HepG2 (cell line): Measurements from ENCODE around the gene SLC7A10. TPM values are rescaled to one million over a fixed set of nuclear protein-coding genes. Genes with fewer than 3 reads are reported as not detected.

Source experiments
- ATAC-seq: fragments of 200-7000 bp; cut with Tn5 transposase; 3 replicates; pipeline ENCODE4 v1.9.1; 2020; ENCODE audit warnings: mild to moderate bottlenecking, moderate library complexity
- BruUV-seq: library from RNA; stranded (reverse); fragments of 400-500 nt; replicated peaks from 2 replicates; lab custom pipeline; 2021; lab: Mats Ljungman, UMichigan
- CTCF ChIA-PET: fragments of 300-600 bp; formaldehyde crosslinking; extraction: SDS; loops from one replicate; lab custom pipeline; 2021; ENCODE audit warnings: low total read pairs, inconsistent platforms, low intra/inter-chr PET ratio; lab: Yijun Ruan, JAX
- POLR2A ChIA-PET: fragments of 350-600 bp; sonication (Branson Sonifier 250); formaldehyde crosslinking; loops from one replicate; lab custom pipeline; 2020; ENCODE audit warnings: antibody characterized with exemption, inconsistent platforms; lab: Yijun Ruan, JAX
- DNase-seq: peaks from one replicate; pipeline ENCODE4 v3.0.0-alpha.2; 2015; ENCODE audit warnings: low spot score
- FAIRE-seq: peaks from 3 replicates; lab custom pipeline; 2011; peaks lifted over from hg19 to GRCh38; lab: Jason Lieb, UNC
- H2AFZ ChIP-seq: one replicate; pipeline ENCODE4 v1.6.1; 2011; ENCODE audit warnings: low read length, inconsistent platforms
- H3K27ac ChIP-seq: fragments of 300-600 bp; 3 replicates; pipeline ENCODE4 v1.8.0; 2011; ENCODE audit warnings: mixed run types, mild to moderate bottlenecking, mixed read lengths, low read length, inconsistent platforms; ENCODE audit not compliant: insufficient read depth; ENCODE audit errors: extremely low read length
- H3K27me3 ChIP-seq, 2 experiments: fragments of 200-600 bp in 1 of 2; 2 replicates in 1 of 2; 3 replicates in 1 of 2; pipeline versions ENCODE4 v1.6.0 to v1.8.0; 2011; ENCODE audit warnings: low read length in 2 of 2, mild to moderate bottlenecking in 2 of 2, moderate library complexity in 2 of 2, inconsistent platforms in 1 of 2; ENCODE audit not compliant: insufficient read depth in 2 of 2, control insufficient read depth in 1 of 2
- H3K36me3 ChIP-seq, 2 experiments: fragments of 200-600 bp in 1 of 2; replicated peaks in 1 of 2; 2 replicates in 1 of 2; 3 replicates in 1 of 2; pipeline versions ENCODE4 v1.5.1 to v1.8.0; 2011; ENCODE audit warnings: low read length in 2 of 2, inconsistent platforms in 1 of 2; ENCODE audit not compliant: insufficient read depth in 2 of 2, control insufficient read depth in 1 of 2
- H3K4me1 ChIP-seq: 2 replicates; pipeline ENCODE4 v1.5.1; 2012; ENCODE audit warnings: low read length, inconsistent platforms; ENCODE audit not compliant: insufficient read depth
- H3K4me2 ChIP-seq: 2 replicates; pipeline ENCODE4 v1.6.0; 2011; ENCODE audit warnings: low read depth, low read length, inconsistent platforms
- H3K4me3 ChIP-seq, 3 experiments: fragments of 200-600 bp in 1 of 3; sonication (generic), shearing (Covaris generic) in 1 of 3; replicated peaks in 1 of 3; 2 replicates each; pipeline ENCODE4 v1.5.1; 2011 to 2016; ENCODE audit warnings: low read length in 3 of 3, inconsistent platforms in 2 of 3, low read depth in 2 of 3, mild to moderate bottlenecking in 2 of 3, control low read depth in 1 of 3, mixed read lengths in 1 of 3; ENCODE audit not compliant: insufficient read depth in 1 of 3
- H3K79me2 ChIP-seq: one replicate; pipeline ENCODE4 v1.6.1; 2011; ENCODE audit warnings: low read length, inconsistent platforms; ENCODE audit not compliant: insufficient read depth
- H3K9ac ChIP-seq: 2 replicates; pipeline ENCODE4 v1.6.0; 2011; ENCODE audit warnings: mild to moderate bottlenecking, low read depth, low read length, inconsistent platforms; ENCODE audit not compliant: insufficient read depth
- H3K9me3 ChIP-seq: 2 replicates; pipeline ENCODE4 v1.5.1; 2012; ENCODE audit warnings: mild to moderate bottlenecking, low read length
- H4K20me1 ChIP-seq: 2 replicates; pipeline ENCODE4 v1.6.0; 2011; ENCODE audit warnings: inconsistent platforms, mild to moderate bottlenecking, low read length, moderate library complexity; ENCODE audit not compliant: insufficient read depth
- EP300 ChIP-seq, 3 experiments: sonication (generic) in 1 of 3; formaldehyde crosslinking in 1 of 3; IDR thresholded peaks; 2 replicates each; pipeline versions ENCODE4 v1.5.1 to v1.6.1; 2011 to 2020; ENCODE audit warnings: low read depth in 2 of 3, low read length in 2 of 3, borderline replicate concordance in 1 of 3, improper control_type of control experiment in 1 of 3, mild to moderate bottlenecking in 1 of 3, missing genetic modification reagents in 1 of 3, moderate library complexity in 1 of 3
- HES4 ChIP-seq: sonication (generic); formaldehyde crosslinking; IDR thresholded peaks from 2 replicates; pipeline ENCODE4 v1.9.0; 2021; ENCODE audit warnings: mild to moderate bottlenecking, missing genetic modification reagents, borderline replicate concordance
- MTA1 ChIP-seq: sonication (generic); formaldehyde crosslinking; IDR thresholded peaks from 2 replicates; pipeline ENCODE4 v1.4.0; 2020; ENCODE audit warnings: missing genetic modification reagents, mild to moderate bottlenecking, borderline replicate concordance
- ZKSCAN1 ChIP-seq: fragments of 150-350 bp; IDR thresholded peaks from 2 replicates; pipeline ENCODE4 v1.6.1; 2014; ENCODE audit warnings: low read length
- ZNF124 ChIP-seq: sonication (generic); formaldehyde crosslinking; IDR thresholded peaks from 2 replicates; pipeline ENCODE4 v1.4.0; 2020; ENCODE audit warnings: missing genetic modification reagents
- ZNF34 ChIP-seq: sonication (generic); formaldehyde crosslinking; IDR thresholded peaks from 2 replicates; pipeline ENCODE4 v1.4.0; 2020; ENCODE audit warnings: mild to moderate bottlenecking, missing genetic modification reagents, borderline replicate concordance
- ZNF761 ChIP-seq: sonication (generic); formaldehyde crosslinking; conservative IDR thresholded peaks from 2 replicates; pipeline ENCODE4 v1.4.0; 2020; ENCODE audit warnings: mild to moderate bottlenecking, missing genetic modification reagents
- ZNF773 ChIP-seq: sonication (generic); formaldehyde crosslinking; IDR thresholded peaks from 2 replicates; pipeline ENCODE4 v1.4.0; 2020; ENCODE audit warnings: missing genetic modification reagents, borderline replicate concordance
- WGBS: methylation state at CpG from one replicate; pipeline ENCODE4 v1.1.6; 2017; ENCODE audit warnings: low lambda C conversion rate; 5-methylcytosine and 5-hydroxymethylcytosine counted together
- in situ Hi-C: cut with HindIII; loops from 2 replicates; pipeline ENCODE4 v1.10.0; 2017; ENCODE audit warnings: low pct_unique_long_range_greater_than_20kb; ENCODE audit not compliant: extremely low pct_ligation_motif_present
- intact Hi-C: fragments of 100-400 bp; cut with micrococcal nuclease; formaldehyde crosslinking; loops from one replicate; pipeline ENCODE4 v1.10.0; 2022; ENCODE audit not compliant: unreplicated experiment
- polyA plus RNA-seq, 8 experiments: library from polyadenylated mRNA; depleted of rRNA in 3 of 8; stranded (reverse) in 7 of 8; unstranded in 1 of 8; fragments of >200 nt; fragmentation: Illumina TruSeq in 4 of 8; extraction: Trizol in 4 of 8; gene quantifications; 2 replicates each; pipeline versions ENCODE4 v1.2.1 to v1.2.3, GENCODE V29; 2011 to 2016; ENCODE audit warnings: low read depth in 4 of 8, missing spikeins in 1 of 8, mixed read lengths in 1 of 8; ENCODE audit not compliant: insufficient read depth in 1 of 8
- total RNA-seq, 5 experiments: library from RNA; depleted of rRNA; stranded (reverse); fragments of >200 nt; fragmentation: Illumina TruSeq; extraction: Trizol; gene quantifications; 2 replicates each; pipeline ENCODE4 v1.2.3, GENCODE V29; 2016; ENCODE audit warnings: low read depth in 1 of 5
- TF ChIP-seq, protein P1 (sequence below): sonication (generic); formaldehyde crosslinking; IDR thresholded peaks from 2 replicates; pipeline ENCODE4 v1.5.0; 2020; ENCODE audit warnings: mild to moderate bottlenecking, missing genetic modification reagents, borderline replicate concordance
- TF ChIP-seq, protein P2 (sequence below): sonication (generic); formaldehyde crosslinking; IDR thresholded peaks from 2 replicates; pipeline ENCODE4 v1.4.0; 2020; ENCODE audit warnings: missing genetic modification reagents
- TF ChIP-seq, protein P3 (sequence below): sonication (generic); formaldehyde crosslinking; IDR thresholded peaks from 2 replicates; pipeline ENCODE4 v1.4.0; 2020; ENCODE audit warnings: missing genetic modification reagents

SLC7A10 gene
- total and polyA plus RNA-seq, 2 of the 13 experiments (the other 11 are each of a cell fraction or from before 2014, with no cell fraction given): 1.1 to 2.2 TPM

DNA sequence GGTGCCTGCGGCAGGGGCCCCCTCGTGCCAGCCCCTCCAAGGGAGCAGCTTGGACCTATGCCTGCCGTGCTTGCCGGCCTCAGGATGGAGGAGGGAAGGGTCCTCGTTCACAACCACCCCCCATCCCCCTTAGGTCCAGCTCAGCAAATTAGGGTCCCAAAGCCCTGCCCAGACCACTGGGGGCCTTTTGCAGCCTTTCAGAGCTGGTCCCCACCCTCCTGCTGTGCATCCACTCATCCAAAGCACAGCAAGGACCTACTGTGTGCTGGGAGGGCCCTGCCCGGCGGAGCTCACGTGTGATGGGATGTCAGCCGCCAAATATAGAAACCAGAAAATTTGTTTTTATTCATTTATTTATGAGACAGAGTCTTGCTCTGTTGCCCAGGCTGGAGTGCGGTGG, 16.5 kb upstream of the SLC7A10 start:
- ATAC-seq: no peak
- no peak overlapping the region for H3K9ac ChIP-seq
- intact Hi-C loops: loop anchor here (5.0 kb wide), 1 partner anchor 525 kb away; no protein-coding TSS in a partner anchor
- no peak overlapping the region for H2AFZ ChIP-seq
- H3K36me3 ChIP-seq: no peaks in the 10 kb centered on the region
- BruUV-seq: no TSS peak
- no peaks in the 10 kb centered on the region for H3K27me3 ChIP-seq
- no peak for DNase-seq
- no peak overlapping the region for H3K4me2 ChIP-seq
- ChIA-PET POLR2A (interaction anchor here (0.9 to 2.0 kb wide), 3 partner anchors 55 to 164 kb away, joined by 3 to 7 read pairs (median 6); no protein-coding TSS in a partner anchor), CTCF (interaction anchor here (1.8 to 2.0 kb wide), 2 partner anchors 60 to 165 kb away, joined by 4 to 12 read pairs; partner anchors contain the start of gene CEBPA)
- 95% methylated on average over 3 of the region's 10 CpGs for WGBS
- no peaks in the 10 kb centered on the region for H3K79me2 ChIP-seq
- TF ChIP-seq ZNF124 (CRISPR knock-in tag): no peak
- TF ChIP-seq, protein P1, sequence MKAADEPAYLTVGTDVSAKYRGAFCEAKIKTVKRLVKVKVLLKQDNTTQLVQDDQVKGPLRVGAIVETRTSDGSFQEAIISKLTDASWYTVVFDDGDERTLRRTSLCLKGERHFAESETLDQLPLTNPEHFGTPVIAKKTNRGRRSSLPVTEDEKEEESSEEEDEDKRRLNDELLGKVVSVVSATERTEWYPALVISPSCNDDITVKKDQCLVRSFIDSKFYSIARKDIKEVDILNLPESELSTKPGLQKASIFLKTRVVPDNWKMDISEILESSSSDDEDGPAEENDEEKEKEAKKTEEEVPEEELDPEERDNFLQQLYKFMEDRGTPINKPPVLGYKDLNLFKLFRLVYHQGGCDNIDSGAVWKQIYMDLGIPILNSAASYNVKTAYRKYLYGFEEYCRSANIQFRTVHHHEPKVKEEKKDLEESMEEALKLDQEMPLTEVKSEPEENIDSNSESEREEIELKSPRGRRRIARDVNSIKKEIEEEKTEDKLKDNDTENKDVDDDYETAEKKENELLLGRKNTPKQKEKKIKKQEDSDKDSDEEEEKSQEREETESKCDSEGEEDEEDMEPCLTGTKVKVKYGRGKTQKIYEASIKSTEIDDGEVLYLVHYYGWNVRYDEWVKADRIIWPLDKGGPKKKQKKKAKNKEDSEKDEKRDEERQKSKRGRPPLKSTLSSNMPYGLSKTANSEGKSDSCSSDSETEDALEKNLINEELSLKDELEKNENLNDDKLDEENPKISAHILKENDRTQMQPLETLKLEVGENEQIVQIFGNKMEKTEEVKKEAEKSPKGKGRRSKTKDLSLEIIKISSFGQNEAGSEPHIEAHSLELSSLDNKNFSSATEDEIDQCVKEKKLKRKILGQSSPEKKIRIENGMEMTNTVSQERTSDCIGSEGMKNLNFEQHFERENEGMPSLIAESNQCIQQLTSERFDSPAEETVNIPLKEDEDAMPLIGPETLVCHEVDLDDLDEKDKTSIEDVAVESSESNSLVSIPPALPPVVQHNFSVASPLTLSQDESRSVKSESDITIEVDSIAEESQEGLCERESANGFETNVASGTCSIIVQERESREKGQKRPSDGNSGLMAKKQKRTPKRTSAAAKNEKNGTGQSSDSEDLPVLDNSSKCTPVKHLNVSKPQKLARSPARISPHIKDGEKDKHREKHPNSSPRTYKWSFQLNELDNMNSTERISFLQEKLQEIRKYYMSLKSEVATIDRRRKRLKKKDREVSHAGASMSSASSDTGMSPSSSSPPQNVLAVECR (CRISPR knock-in tag): 0 out of 2 replicates have a peak, but pooled peaks have one; percentile 2
- TF ChIP-seq ZNF761 (CRISPR knock-in tag): no peak
- no peak for TF ChIP-seq EP300 (IDR thresholded peaks at IDR 0.05; ENCODE audit: low read depth in 2 of 2, low read length in 2 of 2)
- TF ChIP-seq EP300 (CRISPR knock-in tag; IDR thresholded peaks at IDR 0.05; ENCODE audit: borderline replicate concordance): no peak
- no peak for TF ChIP-seq HES4 (CRISPR knock-in tag)
- TF ChIP-seq ZNF773: no peak
- TF ChIP-seq, protein P2, sequence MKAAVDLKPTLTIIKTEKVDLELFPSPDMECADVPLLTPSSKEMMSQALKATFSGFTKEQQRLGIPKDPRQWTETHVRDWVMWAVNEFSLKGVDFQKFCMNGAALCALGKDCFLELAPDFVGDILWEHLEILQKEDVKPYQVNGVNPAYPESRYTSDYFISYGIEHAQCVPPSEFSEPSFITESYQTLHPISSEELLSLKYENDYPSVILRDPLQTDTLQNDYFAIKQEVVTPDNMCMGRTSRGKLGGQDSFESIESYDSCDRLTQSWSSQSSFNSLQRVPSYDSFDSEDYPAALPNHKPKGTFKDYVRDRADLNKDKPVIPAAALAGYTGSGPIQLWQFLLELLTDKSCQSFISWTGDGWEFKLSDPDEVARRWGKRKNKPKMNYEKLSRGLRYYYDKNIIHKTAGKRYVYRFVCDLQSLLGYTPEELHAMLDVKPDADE (CRISPR knock-in tag): no peak
- peak; percentile 75 for TF ChIP-seq ZKSCAN1
- TF ChIP-seq ZNF34 (CRISPR knock-in tag): no peak
- no peak for TF ChIP-seq MTA1 (CRISPR knock-in tag)
- TF ChIP-seq, protein P3, sequence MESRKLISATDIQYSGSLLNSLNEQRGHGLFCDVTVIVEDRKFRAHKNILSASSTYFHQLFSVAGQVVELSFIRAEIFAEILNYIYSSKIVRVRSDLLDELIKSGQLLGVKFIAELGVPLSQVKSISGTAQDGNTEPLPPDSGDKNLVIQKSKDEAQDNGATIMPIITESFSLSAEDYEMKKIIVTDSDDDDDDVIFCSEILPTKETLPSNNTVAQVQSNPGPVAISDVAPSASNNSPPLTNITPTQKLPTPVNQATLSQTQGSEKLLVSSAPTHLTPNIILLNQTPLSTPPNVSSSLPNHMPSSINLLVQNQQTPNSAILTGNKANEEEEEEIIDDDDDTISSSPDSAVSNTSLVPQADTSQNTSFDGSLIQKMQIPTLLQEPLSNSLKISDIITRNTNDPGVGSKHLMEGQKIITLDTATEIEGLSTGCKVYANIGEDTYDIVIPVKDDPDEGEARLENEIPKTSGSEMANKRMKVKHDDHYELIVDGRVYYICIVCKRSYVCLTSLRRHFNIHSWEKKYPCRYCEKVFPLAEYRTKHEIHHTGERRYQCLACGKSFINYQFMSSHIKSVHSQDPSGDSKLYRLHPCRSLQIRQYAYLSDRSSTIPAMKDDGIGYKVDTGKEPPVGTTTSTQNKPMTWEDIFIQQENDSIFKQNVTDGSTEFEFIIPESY (CRISPR knock-in tag): no peak
- TF ChIP-seq, all 625 proteins: peak for 2
- in situ Hi-C loops: no loop called here
- no peaks in the 10 kb centered on the region for H4K20me1 ChIP-seq
- peaks cover 7% of the 10 kb centered on the region; the same call in 1 of the 2 replicates for H3K9me3 ChIP-seq
- H3K4me3 ChIP-seq: no peak overlapping the region
- peaks cover 46% of the 10 kb centered on the region for H3K4me1 ChIP-seq
- no peak overlapping the region for H3K27ac ChIP-seq
- no peak for FAIRE-seq
